ENCODE data around the gene IMPDH1.

- TF ChIP-seq, protein P1, sequence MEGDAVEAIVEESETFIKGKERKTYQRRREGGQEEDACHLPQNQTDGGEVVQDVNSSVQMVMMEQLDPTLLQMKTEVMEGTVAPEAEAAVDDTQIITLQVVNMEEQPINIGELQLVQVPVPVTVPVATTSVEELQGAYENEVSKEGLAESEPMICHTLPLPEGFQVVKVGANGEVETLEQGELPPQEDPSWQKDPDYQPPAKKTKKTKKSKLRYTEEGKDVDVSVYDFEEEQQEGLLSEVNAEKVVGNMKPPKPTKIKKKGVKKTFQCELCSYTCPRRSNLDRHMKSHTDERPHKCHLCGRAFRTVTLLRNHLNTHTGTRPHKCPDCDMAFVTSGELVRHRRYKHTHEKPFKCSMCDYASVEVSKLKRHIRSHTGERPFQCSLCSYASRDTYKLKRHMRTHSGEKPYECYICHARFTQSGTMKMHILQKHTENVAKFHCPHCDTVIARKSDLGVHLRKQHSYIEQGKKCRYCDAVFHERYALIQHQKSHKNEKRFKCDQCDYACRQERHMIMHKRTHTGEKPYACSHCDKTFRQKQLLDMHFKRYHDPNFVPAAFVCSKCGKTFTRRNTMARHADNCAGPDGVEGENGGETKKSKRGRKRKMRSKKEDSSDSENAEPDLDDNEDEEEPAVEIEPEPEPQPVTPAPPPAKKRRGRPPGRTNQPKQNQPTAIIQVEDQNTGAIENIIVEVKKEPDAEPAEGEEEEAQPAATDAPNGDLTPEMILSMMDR (IDR thresholded peaks at IDR 0.05; ENCODE audit: poor library complexity, severe bottlenecking): no peak
- no peak for TF ChIP-seq EP300 (conservative IDR thresholded peaks at IDR 0.05; ENCODE audit: poor library complexity, severe bottlenecking)
- no peak for TF ChIP-seq RAD21 (conservative IDR thresholded peaks at IDR 0.05)
- no peak for TF ChIP-seq REST (IDR thresholded peaks at IDR 0.05; ENCODE audit: borderline replicate concordance)
- no peak for TF ChIP-seq SMC3 (conservative IDR thresholded peaks at IDR 0.05; ENCODE audit: poor library complexity)
Measured at GRCh38 chr7:128389085-128389617, 20.6 kb downstream of the IMPDH1 start.
